22Rv1 (cell line): ENCODE data around the gene CCDC196.

Experiments
- H3K27ac ChIP-seq: fragments of 450-650 bp; 2 replicates; pipeline ENCODE4 v1.5.1; 2017
- ZFX ChIP-seq: fragments of 450-650 bp; IDR thresholded peaks from 2 replicates; pipeline ENCODE4 v1.6.1; 2017; ENCODE audit warnings: antibody characterized with exemption, borderline replicate concordance
- TF ChIP-seq, protein P1 (sequence below): fragments of 450-650 bp; IDR thresholded peaks from 2 replicates; pipeline ENCODE4 v1.5.1; 2017; ENCODE audit warnings: mild to moderate bottlenecking

Gene CCDC196

DNA sequence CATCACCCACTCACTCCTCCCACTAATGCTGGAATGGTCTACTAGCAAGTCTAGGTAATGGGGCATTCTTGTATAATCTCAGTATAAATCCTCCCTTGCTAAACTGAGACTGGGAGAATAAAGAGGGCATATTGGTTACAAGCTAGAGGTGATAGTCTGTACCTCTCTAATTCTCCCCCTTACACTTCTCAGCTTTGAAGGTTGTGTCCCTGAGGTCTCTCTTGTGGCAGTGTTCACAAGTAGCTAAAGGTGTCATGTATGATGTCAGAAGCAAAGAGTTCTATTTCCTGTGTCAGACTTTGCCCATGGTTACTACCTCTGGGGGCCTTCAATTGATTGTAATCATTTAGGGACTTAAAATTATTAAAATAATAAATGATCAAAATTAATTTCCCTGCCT lies 26.6 kb upstream of the CCDC196 start:
- no peak for TF ChIP-seq ZFX
- TF ChIP-seq, protein P1, sequence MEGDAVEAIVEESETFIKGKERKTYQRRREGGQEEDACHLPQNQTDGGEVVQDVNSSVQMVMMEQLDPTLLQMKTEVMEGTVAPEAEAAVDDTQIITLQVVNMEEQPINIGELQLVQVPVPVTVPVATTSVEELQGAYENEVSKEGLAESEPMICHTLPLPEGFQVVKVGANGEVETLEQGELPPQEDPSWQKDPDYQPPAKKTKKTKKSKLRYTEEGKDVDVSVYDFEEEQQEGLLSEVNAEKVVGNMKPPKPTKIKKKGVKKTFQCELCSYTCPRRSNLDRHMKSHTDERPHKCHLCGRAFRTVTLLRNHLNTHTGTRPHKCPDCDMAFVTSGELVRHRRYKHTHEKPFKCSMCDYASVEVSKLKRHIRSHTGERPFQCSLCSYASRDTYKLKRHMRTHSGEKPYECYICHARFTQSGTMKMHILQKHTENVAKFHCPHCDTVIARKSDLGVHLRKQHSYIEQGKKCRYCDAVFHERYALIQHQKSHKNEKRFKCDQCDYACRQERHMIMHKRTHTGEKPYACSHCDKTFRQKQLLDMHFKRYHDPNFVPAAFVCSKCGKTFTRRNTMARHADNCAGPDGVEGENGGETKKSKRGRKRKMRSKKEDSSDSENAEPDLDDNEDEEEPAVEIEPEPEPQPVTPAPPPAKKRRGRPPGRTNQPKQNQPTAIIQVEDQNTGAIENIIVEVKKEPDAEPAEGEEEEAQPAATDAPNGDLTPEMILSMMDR = no peak
- H3K27ac ChIP-seq = no peak overlapping the region

- TF ChIP-seq, protein P1 = no peak
- no peak for TF ChIP-seq ZFX
- no peak overlapping the region for H3K27ac ChIP-seq
Observed at GRCh38 chr14:66464261-66464660, 21.9 kb upstream of the CCDC196 start.

GRCh38 chr14:66468778-66469367 lies 17.3 kb upstream of the CCDC196 start:
- no peak overlapping the region for H3K27ac ChIP-seq
- TF ChIP-seq, protein P1 = no peak
- TF ChIP-seq ZFX = no peak

GRCh38 chr14:66471584-66471983 lies 14.6 kb upstream of the CCDC196 start:
- no peak overlapping the region for H3K27ac ChIP-seq
- TF ChIP-seq ZFX = no peak
- TF ChIP-seq, protein P1 = no peak

GRCh38 chr14:66472251-66472650 lies 13.9 kb upstream of the CCDC196 start:
- H3K27ac ChIP-seq = no peak overlapping the region
- TF ChIP-seq, protein P1 = no peak
- no peak for TF ChIP-seq ZFX

- no peak overlapping the region for H3K27ac ChIP-seq
- no peak for TF ChIP-seq ZFX
- TF ChIP-seq, protein P1 = no peak
Observed at GRCh38 chr14:66473223-66473622, 12.9 kb upstream of the CCDC196 start.

DNA sequence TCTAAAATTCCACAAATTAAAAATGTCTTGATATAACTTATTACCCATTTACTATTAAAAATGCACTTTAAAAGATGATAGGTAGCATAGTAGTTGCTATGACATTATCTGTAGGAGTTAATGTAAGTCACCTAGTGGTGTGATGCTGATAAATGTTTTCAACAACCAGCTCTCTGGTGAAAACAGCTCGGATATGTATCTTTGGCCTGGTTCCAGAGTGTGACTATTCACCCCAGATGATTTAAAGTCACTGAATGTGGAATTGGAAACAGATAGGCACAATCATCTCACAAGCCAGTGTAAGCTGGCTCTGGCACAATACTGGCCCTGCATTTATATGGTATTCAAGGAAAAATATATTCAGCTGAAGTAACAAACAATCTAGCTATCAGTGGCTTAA lies 9.2 kb upstream of the CCDC196 start:
- TF ChIP-seq, protein P1 = no peak
- TF ChIP-seq ZFX = no peak
- H3K27ac ChIP-seq = no peak overlapping the region
